ENCODE measurements around the gene ABCC5.
A peak's percentile ranks its signal among the peaks of the same experiment; 100 is the strongest.
"Not testable (repeated sequence)": the region's sequence is repeated elsewhere in the genome, so short reads cannot be mapped to it uniquely, and the experiment has no call there.

The ABCC5 gene

GRCh38 chr3:184017672-184018423 lies at the start of gene ABCC5:
Gene ABCC5 (minus strand): TSS chr3:184017884. CDS start chr3:184014392, 3,492 bp downstream.
- DNase-seq (ENCODE audit: low spot score), result peak; percentile 94

- DNase-seq (ENCODE audit: low spot score), result no peak
These were observed 48.5 kb upstream of the ABCC5 start for GRCh38 chr3:184066211-184066610.

- DNase-seq (ENCODE audit: low spot score), result no peak
These were observed 45.0 kb upstream of the ABCC5 start for GRCh38 chr3:184062637-184063036.

GRCh38 chr3:184059424-184059823 lies 41.7 kb upstream of the ABCC5 start:
- no peak for DNase-seq (ENCODE audit: low spot score)

- DNase-seq (ENCODE audit: low spot score), result no peak
These were observed 40.3 kb upstream of the ABCC5 start for GRCh38 chr3:184058029-184058428.

GRCh38 chr3:184052767-184053166 lies 35.1 kb upstream of the ABCC5 start, which contains the start of gene HTR3C:
Gene HTR3C (plus strand): TSS chr3:184053047. CDS start chr3:184053081, 34 bp downstream.
- no peak for DNase-seq (ENCODE audit: low spot score)

GRCh38 chr3:184050217-184050847 lies 32.6 kb upstream of the ABCC5 start:
- no peak for DNase-seq (ENCODE audit: low spot score)

- DNase-seq (ENCODE audit: low spot score), result no peak
These were observed 28.3 kb upstream of the ABCC5 start for GRCh38 chr3:184045995-184046394.

- no peak for DNase-seq (ENCODE audit: low spot score)
These were observed 24.9 kb upstream of the ABCC5 start for GRCh38 chr3:184042617-184043016.

- DNase-seq (ENCODE audit: low spot score), result peak; percentile 46
These were observed 22.3 kb upstream of the ABCC5 start for GRCh38 chr3:184040010-184040409.

GRCh38 chr3:184039414-184039813 lies 21.7 kb upstream of the ABCC5 start:
- no peak for DNase-seq (ENCODE audit: low spot score)

GRCh38 chr3:184038307-184038706 lies 20.6 kb upstream of the ABCC5 start:
- not testable (repeated sequence) for DNase-seq (ENCODE audit: low spot score)

- DNase-seq (ENCODE audit: low spot score), result no peak
These were observed 20.1 kb upstream of the ABCC5 start for GRCh38 chr3:184037816-184038215.

- no peak for DNase-seq (ENCODE audit: low spot score)
These were observed 13.6 kb upstream of the ABCC5 start, which contains the start of gene HTR3D for GRCh38 chr3:184031187-184031792. Gene HTR3D (plus strand): TSS chr3:184031742. CDS start chr3:184031742, 0 bp downstream.

GRCh38 chr3:184030536-184030935 lies 12.9 kb upstream of the ABCC5 start:
- DNase-seq (ENCODE audit: low spot score), result no peak

- DNase-seq (ENCODE audit: low spot score), result no peak
These were observed 11.8 kb upstream of the ABCC5 start for GRCh38 chr3:184029443-184029842.

GRCh38 chr3:184028275-184028890 lies 10.7 kb upstream of the ABCC5 start:
- not testable (repeated sequence) for DNase-seq (ENCODE audit: low spot score)

- not testable (repeated sequence) for DNase-seq (ENCODE audit: low spot score)
These were observed 7.6 kb upstream of the ABCC5 start for GRCh38 chr3:184025256-184025655.

GRCh38 chr3:184022323-184022722 lies 4.6 kb upstream of the ABCC5 start:
- DNase-seq (ENCODE audit: low spot score), result no peak

- DNase-seq (ENCODE audit: low spot score), result no peak
These were observed 815 bp upstream of the ABCC5 start for GRCh38 chr3:184018424-184018973.

GRCh38 chr3:184016811-184017671 lies 643 bp downstream of the ABCC5 start:
- peak; percentile 78 for DNase-seq (ENCODE audit: low spot score)
